Measurements from ENCODE around the gene FNBP1L.

DNA sequence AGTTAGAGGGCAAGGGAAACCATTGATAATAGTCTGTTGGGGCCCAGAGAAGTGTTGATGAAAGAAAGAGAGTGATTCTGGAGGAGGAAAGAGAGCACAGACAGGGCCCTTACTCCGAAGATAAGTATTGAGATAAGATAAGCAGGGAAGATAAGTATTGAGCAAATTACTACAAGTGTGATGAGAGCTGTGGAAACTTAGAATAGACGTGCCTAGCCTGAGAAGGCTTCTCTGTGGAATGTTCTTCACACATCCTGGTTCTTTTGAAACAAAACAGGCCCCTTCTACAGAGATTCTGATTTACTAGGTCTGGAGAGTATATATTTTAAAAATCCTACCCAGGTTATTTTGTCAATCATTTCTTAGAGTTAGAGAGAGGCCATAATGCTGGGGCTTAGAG, 26.4 kb downstream of the FNBP1L start:
- no peak for TF ChIP-seq CTCF (conservative IDR thresholded peaks at IDR 0.05; ENCODE audit: low read length)
- no peak for TF ChIP-seq EZH2phosphoT487 (IDR thresholded peaks at IDR 0.05; ENCODE audit: borderline replicate concordance, low read depth, low read length)

Data from OCI-LY7 (cell line).